ENCODE results near the gene MAPKBP1. TPM values are rescaled to one million over a fixed set of nuclear protein-coding genes. Genes with fewer than 3 reads are reported as not detected.

Gene MAPKBP1
- total RNA-seq, 1 experiment from 2014 or later: 13.7 TPM

GRCh38 chr15:41789236-41789635, 15.0 kb downstream of the MAPKBP1 start:
- no peak for TF ChIP-seq CTCF (conservative IDR thresholded peaks at IDR 0.05)
- no peak overlapping the region for H2AFZ ChIP-seq (ENCODE audit: low read length)
- H4K20me1 ChIP-seq (ENCODE audit: control insufficient read depth, insufficient read depth, insufficient read length): no peaks in the 10 kb centered on the region
- DNase-seq: no peak
- no peak overlapping the region for H4K91ac ChIP-seq (ENCODE audit: insufficient read length, low read depth, low read length)
- no peaks in the 10 kb centered on the region for H3K23me2 ChIP-seq (ENCODE audit: insufficient read length, low read depth, low read length, poor library complexity, severe bottlenecking)
- no CpG with 5 or more reads among the region's 4 CpGs for WGBS (ENCODE audit: extremely low coverage, insufficient read length, low lambda C conversion rate)
- H4K8ac ChIP-seq (replicated peaks; ENCODE audit: insufficient read length, low read depth, low read length): no peak overlapping the region
- no peak overlapping the region for H4K5ac ChIP-seq (ENCODE audit: insufficient read length, low read depth, low read length)
- H3K27ac Mint-ChIP-seq: no peak overlapping the region; a peak in 1 of 7 replicates
- no peaks in the 10 kb centered on the region for H3K27me3 ChIP-seq (ENCODE audit: insufficient read depth, low read length)
- no peak overlapping the region for H3K4me2 ChIP-seq (ENCODE audit: insufficient read depth, insufficient read length, low read length)
- H3K79me1 ChIP-seq (ENCODE audit: insufficient read depth, low read depth, low read length, poor library complexity, severe bottlenecking): no peaks in the 10 kb centered on the region
- peak overlapping the region; percentile 17 for H3K9ac ChIP-seq (ENCODE audit: extremely low read depth, insufficient read length, low read length)
- H3K4me1 Mint-ChIP-seq: peaks cover 28 to 31% of the 10 kb centered on the region in 2 experiments
- no peaks in the 10 kb centered on the region for H3K9me3 ChIP-seq (ENCODE audit: control insufficient read depth, low read depth, low read length)
- H3K79me2 ChIP-seq (ENCODE audit: insufficient read depth, low read length): no peaks in the 10 kb centered on the region; the same call in 1 of the 2 replicates
- H3T11ph ChIP-seq (ENCODE audit: low read length): no peak overlapping the region
- no peak overlapping the region for H3K27ac ChIP-seq (ENCODE audit: insufficient read length, low read depth, low read length)
- no peak overlapping the region for H2BK5ac ChIP-seq (ENCODE audit: insufficient read length, low read length)
- H2BK15ac ChIP-seq (ENCODE audit: low read depth, low read length): no peak overlapping the region
- H3K4me3 Mint-ChIP-seq: no peak overlapping the region
- H3K18ac ChIP-seq (ENCODE audit: insufficient read length, low read depth, low read length): no peak overlapping the region
- H3K27me3 Mint-ChIP-seq (ENCODE audit: low read depth): no peaks in the 10 kb centered on the region
- H2BK20ac ChIP-seq (ENCODE audit: low read depth, low read length, poor library complexity, severe bottlenecking): no peak overlapping the region
- no peak overlapping the region for H2AK5ac ChIP-seq (ENCODE audit: insufficient read length, low read length)
- no peak overlapping the region for H3K4ac ChIP-seq (ENCODE audit: low read depth, low read length)
- no peak overlapping the region for H2BK12ac ChIP-seq (ENCODE audit: insufficient read length, low read depth, low read length)
- no peaks in the 10 kb centered on the region for H3K9me3 Mint-ChIP-seq
- no peaks in the 10 kb centered on the region for H3K36me3 Mint-ChIP-seq (ENCODE audit: insufficient read depth in 1 of 3, low read depth in 3 of 3)
- H2BK120ac ChIP-seq (ENCODE audit: low read depth, low read length, poor library complexity, severe bottlenecking): no peak overlapping the region
- no peak overlapping the region; the same call in 1 of the 2 replicates for H3K14ac ChIP-seq (ENCODE audit: insufficient read depth, low read length)
- H3K56ac ChIP-seq (ENCODE audit: insufficient read length, low read depth, low read length): no peak overlapping the region
- peaks cover 22% of the 10 kb centered on the region for H3K4me1 ChIP-seq (ENCODE audit: insufficient read depth, low read length)
- no peak overlapping the region for H3K23ac ChIP-seq (ENCODE audit: insufficient read length, low read depth, low read length)
